HepG2 (cell line): ENCODE results near the gene TULP3.

Experiments used
- EZH2 ChIP-seq: conservative IDR thresholded peaks from 2 replicates; pipeline ENCODE4 v1.6.1; 2012; ENCODE audit warnings: mild to moderate bottlenecking, low read depth, low read length, moderate library complexity
- FOXA1 ChIP-seq, 2 experiments: fragments of 450-650 bp in 1 of 2; sonication (generic) in 1 of 2; formaldehyde crosslinking in 1 of 2; IDR thresholded peaks; 2 replicates each; pipeline versions ENCODE4 v1.4.0 to v1.6.1; 2016 to 2020; ENCODE audit warnings: missing genetic modification reagents in 1 of 2
- MAFG ChIP-seq: sonication (generic); formaldehyde crosslinking; IDR thresholded peaks from 2 replicates; pipeline ENCODE4 v1.5.1; 2020; ENCODE audit warnings: mild to moderate bottlenecking, missing genetic modification reagents
- POLR2AphosphoS5 ChIP-seq: IDR thresholded peaks from 2 replicates; pipeline ENCODE4 v1.6.1; 2012; ENCODE audit warnings: low read depth, low read length
- SP1 ChIP-seq, 2 experiments: fragments of 450-650 bp in 1 of 2; sonication (generic) in 1 of 2; formaldehyde crosslinking in 1 of 2; IDR thresholded peaks; 2 replicates each; pipeline versions ENCODE4 v1.4.0 to v1.6.1; 2016 to 2020; ENCODE audit warnings: missing genetic modification reagents in 1 of 2
- TBP ChIP-seq: sonication (generic); formaldehyde crosslinking; IDR thresholded peaks from 2 replicates; pipeline ENCODE4 v1.5.0; 2020; ENCODE audit warnings: missing genetic modification reagents
- ZBTB40 ChIP-seq, 2 experiments: fragments of 450-650 bp in 1 of 2; sonication (generic) in 1 of 2; formaldehyde crosslinking in 1 of 2; IDR thresholded peaks; 2 replicates each; pipeline versions ENCODE4 v1.6.1 to v1.8.0; 2016 to 2022; ENCODE audit warnings: antibody characterized with exemption in 1 of 2, mild to moderate bottlenecking in 1 of 2, missing genetic modification reagents in 1 of 2
- ZHX1 ChIP-seq: sonication (generic); formaldehyde crosslinking; IDR thresholded peaks from 2 replicates; pipeline ENCODE4 v1.8.1; 2022; ENCODE audit warnings: low read depth, mild to moderate bottlenecking, missing genetic modification reagents
- ZNF281 ChIP-seq: sonication (generic); formaldehyde crosslinking; IDR thresholded peaks from 2 replicates; pipeline ENCODE4 v1.4.0; 2020; ENCODE audit warnings: missing genetic modification reagents, borderline replicate concordance
- ZNF841 ChIP-seq: sonication (generic); formaldehyde crosslinking; IDR thresholded peaks from 2 replicates; pipeline ENCODE4 v1.8.1; 2023; ENCODE audit warnings: missing genetic modification reagents, borderline replicate concordance

- TF ChIP-seq FOXA1 (IDR thresholded peaks at IDR 0.05) = no peak
- TF ChIP-seq FOXA1 (CRISPR knock-in tag; IDR thresholded peaks at IDR 0.05) = no peak
- no peak for TF ChIP-seq POLR2AphosphoS5
- TF ChIP-seq ZNF281 (CRISPR knock-in tag) = no peak
- no peak for TF ChIP-seq TBP
- no peak for TF ChIP-seq EZH2
- TF ChIP-seq SP1 (IDR thresholded peaks at IDR 0.05) = no peak
- no peak for TF ChIP-seq SP1 (CRISPR knock-in tag; IDR thresholded peaks at IDR 0.05)
- TF ChIP-seq MAFG (CRISPR knock-in tag) = no peak
- TF ChIP-seq ZHX1 (CRISPR knock-in tag) = no peak
- no peak for TF ChIP-seq ZNF841 (CRISPR knock-in tag)
- TF ChIP-seq ZBTB40 (IDR thresholded peaks at IDR 0.05) = no peak
- no peak for TF ChIP-seq ZBTB40 (CRISPR knock-in tag; IDR thresholded peaks at IDR 0.05)
Observed at GRCh38 chr12:2970744-2971143, 80.1 kb downstream of the TULP3 start.
